ENCODE measurements around the gene BEND3. TPM values are rescaled to one million over a fixed set of nuclear protein-coding genes. Genes with fewer than 3 reads are reported as not detected.
"Not testable (repeated sequence)": the region's sequence is repeated elsewhere in the genome, so short reads cannot be mapped to it uniquely, and the experiment has no call there.

The BEND3 gene
- total RNA-seq, 1 experiment from 2014 or later: 2.6 TPM

DNA sequence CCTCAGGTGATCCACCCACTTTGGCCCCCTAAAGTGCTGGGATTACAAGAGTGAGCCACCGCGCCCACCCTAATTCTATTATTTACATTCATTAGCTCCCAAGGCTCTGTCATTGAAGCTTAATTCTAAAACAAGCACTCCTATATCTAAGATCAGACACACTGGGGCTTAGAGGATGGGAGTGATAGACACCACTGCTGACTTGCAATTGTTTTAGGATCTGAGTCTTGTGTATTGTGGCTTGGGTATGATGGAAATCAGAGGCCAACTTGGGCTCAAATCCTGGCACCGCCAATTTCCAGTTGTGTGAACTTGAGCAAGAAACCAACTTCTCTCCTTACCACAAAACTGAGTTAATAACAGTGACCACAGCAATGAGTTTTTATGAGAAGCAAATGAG lies 52.6 kb downstream of the BEND3 start:
- in situ Hi-C loops (cut with HindIII; ENCODE audit: low pct_unique_long_range_greater_than_20kb, low sequenced_read_pairs): no loop called here

DNA sequence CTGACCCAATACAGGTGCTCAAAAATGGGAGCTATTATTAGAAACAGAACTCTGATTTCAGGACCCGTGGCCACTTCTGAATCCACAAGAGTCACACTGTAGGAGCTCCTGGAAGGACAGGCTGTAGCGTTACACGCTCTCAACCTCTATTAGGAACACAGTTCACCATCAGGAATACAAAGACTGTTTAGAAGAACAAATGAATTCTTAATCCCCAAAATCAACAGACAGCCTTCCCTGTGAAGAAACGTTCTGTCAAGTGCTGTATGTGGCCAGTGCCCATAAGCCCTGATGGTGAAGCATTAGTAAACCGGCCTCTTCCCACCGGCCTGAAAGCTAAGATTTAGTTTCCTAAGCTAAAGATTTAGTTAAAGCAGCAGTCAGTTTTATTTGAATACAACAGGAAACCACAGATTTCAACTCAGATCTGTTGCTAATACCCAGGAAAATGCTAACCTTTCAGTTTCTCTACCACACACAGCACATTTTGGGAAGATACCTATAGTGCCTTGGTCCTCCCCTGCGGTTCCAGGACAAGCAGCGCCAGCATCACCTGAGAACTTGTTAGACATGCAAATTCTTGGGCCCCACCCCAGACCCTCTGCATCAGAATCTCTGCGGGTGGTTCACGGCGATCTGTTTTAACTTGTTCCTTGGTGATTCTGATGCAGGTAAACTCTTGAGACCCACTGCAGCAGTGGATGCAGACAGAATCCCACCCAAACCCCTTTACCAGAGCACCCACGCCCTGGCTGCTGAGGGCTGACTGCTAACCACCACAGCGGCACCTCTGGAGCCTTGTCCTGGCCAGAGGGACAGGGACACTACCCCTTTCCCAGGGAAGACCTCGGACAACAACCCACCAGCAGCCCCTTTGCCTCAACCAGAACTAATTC lies 53.9 kb downstream of the BEND3 start:
- in situ Hi-C loops (cut with HindIII; ENCODE audit: low pct_unique_long_range_greater_than_20kb, low sequenced_read_pairs): no loop called here
- DNase-seq (ENCODE audit: low read depth): no peak

More for the DNA sequence above, 52.6 kb downstream of the BEND3 start:
- DNase-seq (ENCODE audit: low read depth): no peak

DNA sequence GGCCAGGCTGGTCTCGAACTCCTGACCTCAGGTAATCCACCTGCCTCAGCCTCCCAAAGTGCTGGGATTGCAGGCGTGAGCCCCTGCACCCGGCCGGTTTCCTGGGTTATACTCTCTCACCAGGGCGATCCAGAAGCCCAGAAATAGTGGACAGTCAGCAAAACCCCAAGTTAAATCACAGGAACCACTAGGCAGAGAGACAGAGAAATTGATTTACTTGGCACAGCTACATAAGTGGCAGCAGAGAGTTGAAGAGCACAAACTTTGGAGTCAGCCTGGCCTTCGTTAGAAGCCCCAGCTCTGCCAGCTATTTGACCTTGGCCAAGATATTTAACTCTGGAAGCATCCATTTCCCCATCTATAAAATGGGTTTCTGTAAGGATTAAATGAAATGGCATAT lies 54.6 kb downstream of the BEND3 start:
- in situ Hi-C loops (cut with HindIII; ENCODE audit: low pct_unique_long_range_greater_than_20kb, low sequenced_read_pairs): no loop called here
- no peak for DNase-seq (ENCODE audit: low read depth)

DNA sequence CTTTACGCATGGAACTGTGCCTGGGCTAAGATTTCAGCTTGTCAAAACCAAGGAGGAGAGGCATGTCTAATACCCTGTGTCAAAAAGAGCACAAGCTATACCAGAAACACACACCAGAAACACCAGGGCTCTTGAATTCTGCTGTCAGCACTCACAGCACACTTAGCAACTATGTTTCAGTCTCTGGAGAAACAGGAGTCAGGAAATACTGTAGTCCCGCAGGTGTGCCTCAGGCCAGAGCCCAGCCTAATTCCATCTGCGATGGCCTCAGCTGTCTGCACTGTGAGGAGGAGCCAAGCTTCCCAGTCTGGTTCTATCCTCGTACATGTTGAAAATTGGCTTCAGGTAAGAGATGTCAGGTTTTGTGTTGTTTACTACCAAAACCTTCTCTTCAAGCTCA lies 55.7 kb downstream of the BEND3 start:
- DNase-seq (ENCODE audit: low read depth): no peak
- in situ Hi-C loops (cut with HindIII; ENCODE audit: low pct_unique_long_range_greater_than_20kb, low sequenced_read_pairs): no loop called here

DNA sequence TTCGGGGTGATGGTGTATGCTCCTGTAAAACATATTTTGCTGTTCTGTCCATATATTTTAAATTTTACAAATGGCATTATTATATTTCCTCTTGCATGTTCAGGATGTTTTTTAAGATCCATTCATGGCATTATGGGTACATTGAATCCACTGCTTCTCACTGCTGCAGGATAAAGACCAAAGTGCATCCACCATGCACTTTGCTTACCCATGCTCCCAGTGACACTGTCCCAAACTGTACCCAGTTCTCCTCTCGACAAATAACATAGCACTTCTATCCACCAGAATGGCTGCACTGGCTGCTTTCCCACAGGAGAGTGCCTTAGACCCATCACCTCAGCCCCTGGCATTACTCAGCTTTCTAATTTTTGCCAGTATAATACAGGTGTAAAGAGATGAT lies 57.6 kb downstream of the BEND3 start:
- in situ Hi-C loops (cut with HindIII; ENCODE audit: low pct_unique_long_range_greater_than_20kb, low sequenced_read_pairs): no loop called here
- no peak for DNase-seq (ENCODE audit: low read depth)

DNA sequence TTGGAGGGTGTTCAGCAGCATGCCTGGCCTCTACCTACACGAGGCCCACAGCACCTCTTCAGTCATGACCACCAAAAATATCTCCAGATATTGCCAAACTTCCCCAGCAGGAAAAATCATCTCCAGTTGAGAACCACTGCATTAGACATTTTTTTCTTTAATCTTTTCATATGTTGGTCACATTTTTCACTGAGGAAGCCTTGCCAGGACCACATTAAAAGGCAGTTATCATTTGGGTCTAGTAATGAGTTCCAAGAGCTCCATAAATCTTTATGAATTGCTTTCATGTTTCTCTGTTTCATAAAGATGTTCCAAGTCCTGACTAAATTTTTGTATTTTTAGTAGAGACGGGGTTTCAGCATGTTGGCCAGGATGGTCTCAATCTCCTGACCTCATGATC lies 58.5 kb downstream of the BEND3 start:
- in situ Hi-C loops (cut with HindIII; ENCODE audit: low pct_unique_long_range_greater_than_20kb, low sequenced_read_pairs): no loop called here
- DNase-seq (ENCODE audit: low read depth): no peak

DNA sequence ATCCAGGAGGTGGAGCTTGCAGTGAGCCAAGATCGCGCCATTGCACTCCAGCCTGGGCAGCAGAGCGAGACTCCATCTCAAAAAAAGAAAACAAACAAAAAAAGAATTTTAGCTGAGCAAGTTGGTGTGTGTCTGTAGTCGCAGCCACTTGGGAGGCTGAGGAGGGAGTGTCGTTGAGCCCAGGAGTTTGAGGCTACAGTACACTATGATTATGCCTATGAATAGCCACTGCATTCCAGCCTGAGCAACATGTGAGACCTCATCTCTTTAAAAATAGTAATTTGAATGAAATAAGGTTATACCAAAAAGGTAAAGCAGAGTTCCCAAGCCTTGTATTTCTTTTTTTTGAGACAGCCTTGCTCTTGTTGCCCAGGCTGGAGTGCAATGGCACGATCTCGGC lies 67.5 kb downstream of the BEND3 start:
- in situ Hi-C loops (cut with HindIII; ENCODE audit: low pct_unique_long_range_greater_than_20kb, low sequenced_read_pairs): no loop called here

DNA sequence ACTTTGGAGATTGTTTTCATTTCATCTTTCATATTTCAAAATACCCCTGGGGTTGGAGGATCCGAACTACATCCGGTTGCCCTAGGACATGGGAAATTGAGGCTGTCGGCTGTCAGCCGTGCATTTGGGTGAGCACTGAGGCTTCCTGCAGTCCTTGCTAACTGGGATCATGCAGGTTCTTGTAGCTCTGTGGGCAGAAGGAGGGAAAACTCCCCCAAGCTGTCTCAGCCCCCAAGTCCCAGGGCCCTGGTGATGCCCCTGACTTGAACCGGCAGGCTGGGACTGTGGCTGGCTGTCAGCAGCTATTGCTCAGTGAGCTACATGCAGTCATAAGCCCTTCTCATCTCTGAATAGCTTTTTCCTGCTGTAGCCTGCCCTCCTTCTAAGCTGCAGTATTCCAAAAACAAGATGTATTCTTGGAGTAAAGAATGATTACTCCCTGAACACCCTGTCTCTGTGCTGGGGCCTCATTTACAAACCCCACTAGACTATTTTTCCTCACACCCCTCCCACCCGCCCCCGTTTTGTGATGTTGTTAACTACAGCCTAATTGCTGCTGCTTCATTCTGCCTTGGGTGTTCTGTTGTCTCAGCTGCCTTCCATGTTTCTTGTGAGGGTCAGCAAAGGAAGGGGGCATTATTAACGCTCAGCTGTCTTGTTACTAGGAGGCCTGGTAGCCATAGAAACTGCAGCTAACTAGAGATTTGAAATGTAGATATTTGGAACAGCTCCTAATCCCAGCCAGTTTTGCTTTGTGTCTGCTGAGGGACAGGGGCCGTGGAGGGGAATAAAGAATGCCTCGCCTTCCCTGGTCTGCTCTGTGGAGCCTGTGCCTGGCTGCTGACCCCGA lies 69.3 kb downstream of the BEND3 start:
- DNase-seq (ENCODE audit: low read depth): no peak
- in situ Hi-C loops (cut with HindIII; ENCODE audit: low pct_unique_long_range_greater_than_20kb, low sequenced_read_pairs): no loop called here

More for the DNA sequence above, 67.5 kb downstream of the BEND3 start:
- no peak for DNase-seq (ENCODE audit: low read depth)

DNA sequence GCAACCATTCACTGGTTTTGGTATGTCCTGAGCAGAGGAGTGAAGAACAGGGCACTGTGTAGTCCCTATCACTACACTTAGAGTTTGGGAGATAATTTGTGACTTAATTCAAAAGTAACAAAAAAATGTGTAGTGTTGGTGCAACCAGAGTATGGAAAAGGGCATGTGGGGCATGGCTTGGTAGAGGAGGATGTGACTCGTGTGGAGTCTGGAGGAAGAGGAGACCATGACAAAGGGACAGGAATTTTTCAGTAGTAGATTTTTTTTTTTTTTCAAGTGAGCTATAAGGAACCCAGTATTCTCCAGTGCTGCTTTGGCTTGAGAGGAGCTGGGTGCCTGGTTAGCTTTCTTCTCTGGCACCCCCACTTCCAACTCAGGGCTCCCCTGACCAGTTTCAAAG lies 82.2 kb downstream of the BEND3 start:
- in situ Hi-C loops (cut with HindIII; ENCODE audit: low pct_unique_long_range_greater_than_20kb, low sequenced_read_pairs): no loop called here
- no peak for DNase-seq (ENCODE audit: low read depth)

DNA sequence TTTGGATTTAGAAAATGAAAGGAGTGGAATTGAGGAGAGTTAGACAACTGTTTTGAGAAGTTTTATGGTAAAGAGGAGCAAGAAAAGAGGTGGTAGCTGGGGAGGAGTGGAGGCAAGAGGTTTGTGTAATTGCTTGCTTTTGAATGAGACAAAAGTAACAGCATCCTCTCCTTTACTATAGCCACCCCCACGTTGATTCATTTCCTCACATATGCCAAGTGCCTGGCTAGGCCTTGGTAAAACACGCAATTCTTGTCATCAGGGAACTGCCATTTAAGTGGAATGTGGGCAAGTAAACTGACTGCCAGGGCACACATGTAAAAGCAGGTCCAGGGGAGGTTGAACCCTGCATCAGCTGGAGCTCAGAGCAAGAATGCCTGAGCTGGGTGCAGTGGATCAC lies 83.3 kb downstream of the BEND3 start:
- in situ Hi-C loops (cut with HindIII; ENCODE audit: low pct_unique_long_range_greater_than_20kb, low sequenced_read_pairs): no loop called here
- no peak for DNase-seq (ENCODE audit: low read depth)

DNA sequence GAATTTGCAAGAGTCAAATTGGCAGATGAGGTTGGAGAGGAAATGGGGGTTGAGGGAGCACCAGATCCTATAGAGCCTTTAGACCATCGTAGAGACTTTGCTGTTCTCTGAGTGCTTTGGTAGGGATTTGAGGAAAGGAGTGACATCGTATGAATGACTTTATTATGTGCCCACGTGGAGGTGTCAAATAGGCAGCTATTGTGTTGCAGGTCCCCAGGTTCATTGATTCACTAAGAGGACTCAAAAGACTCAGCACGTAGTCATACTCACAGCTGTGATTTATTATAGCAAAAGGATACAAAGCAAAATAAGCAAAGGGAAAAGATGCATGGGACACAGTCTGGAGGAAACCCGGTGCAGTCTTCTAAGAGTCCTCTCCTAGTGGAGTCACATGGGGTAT lies 85.2 kb downstream of the BEND3 start:
- in situ Hi-C loops (cut with HindIII; ENCODE audit: low pct_unique_long_range_greater_than_20kb, low sequenced_read_pairs): no loop called here
- no peak for DNase-seq (ENCODE audit: low read depth)

DNA sequence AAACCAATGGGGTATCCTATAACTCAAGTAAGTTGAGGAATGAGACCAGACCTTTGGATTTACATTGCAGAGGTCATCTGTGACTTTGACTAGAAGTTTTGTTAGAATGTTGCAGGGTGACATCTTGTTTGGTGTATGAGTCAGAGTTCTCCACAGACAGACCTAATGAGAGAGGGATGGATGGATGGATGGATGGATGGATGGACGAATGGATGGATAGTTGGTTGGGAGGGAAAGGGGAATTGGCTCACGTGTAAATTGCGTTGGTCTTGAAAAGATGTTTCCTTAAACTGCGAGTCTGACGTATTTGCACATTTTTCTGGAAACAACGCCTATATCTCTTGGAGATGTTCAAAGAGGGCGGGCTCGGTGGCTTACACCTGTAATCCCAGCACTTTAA lies 88.3 kb downstream of the BEND3 start:
- in situ Hi-C loops (cut with HindIII; ENCODE audit: low pct_unique_long_range_greater_than_20kb, low sequenced_read_pairs): no loop called here
- no peak for DNase-seq (ENCODE audit: low read depth)

DNA sequence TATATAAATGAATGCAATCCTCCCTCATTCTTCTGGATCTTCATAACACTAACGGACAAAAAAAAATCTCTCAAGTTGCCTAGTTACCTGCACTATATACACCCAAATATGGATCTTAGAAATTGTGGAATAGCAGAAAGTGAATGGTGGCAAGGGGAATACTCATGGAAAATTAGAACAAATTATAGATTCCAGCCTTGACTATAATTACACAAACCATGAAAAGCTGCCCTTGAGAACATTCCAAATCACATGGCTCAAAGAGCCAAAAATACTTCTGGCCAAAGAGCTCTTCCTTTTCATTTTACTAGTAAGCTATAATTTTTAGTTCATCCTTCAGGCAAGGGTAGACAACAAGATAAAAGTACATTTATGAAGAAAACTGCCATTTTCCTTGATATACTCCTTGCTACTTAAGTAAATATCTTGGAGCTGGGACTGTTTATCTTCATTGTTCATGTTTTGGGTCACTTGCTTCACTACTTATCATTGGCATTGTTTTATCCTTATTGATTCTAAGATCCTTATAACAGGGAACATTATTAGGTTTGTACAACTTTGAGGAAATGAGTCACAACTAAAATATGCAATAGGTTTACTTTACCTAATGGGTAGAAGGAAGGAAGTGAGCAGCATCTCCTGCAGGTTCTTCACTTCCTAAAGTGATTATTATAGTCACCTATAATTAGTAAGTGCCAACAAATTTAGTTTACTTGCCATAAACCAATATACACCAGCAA lies 93.7 kb downstream of the BEND3 start:
- in situ Hi-C loops (cut with HindIII; ENCODE audit: low pct_unique_long_range_greater_than_20kb, low sequenced_read_pairs): no loop called here
- no peak for DNase-seq (ENCODE audit: low read depth)

DNA sequence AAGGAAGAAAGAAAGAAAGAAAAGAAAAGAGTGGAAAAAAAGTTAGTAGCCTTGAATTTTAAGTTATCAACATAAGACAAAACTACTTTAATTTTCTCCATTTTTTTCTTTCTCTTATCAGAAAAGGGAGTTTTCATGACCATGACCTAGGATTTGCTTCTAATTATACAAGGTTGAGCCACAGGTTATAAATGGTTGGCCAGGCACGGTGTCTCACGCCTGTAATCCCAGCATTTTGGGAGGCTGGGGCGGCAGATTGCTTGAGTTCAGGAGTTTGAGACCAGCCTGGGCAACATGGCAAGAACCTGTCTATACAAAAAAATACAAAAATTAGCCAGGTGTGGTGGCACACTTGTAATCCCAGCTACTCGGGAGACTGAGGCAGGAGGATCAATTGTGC lies 95.1 kb downstream of the BEND3 start:
- in situ Hi-C loops (cut with HindIII; ENCODE audit: low pct_unique_long_range_greater_than_20kb, low sequenced_read_pairs): no loop called here
- DNase-seq (ENCODE audit: low read depth): no peak

DNA sequence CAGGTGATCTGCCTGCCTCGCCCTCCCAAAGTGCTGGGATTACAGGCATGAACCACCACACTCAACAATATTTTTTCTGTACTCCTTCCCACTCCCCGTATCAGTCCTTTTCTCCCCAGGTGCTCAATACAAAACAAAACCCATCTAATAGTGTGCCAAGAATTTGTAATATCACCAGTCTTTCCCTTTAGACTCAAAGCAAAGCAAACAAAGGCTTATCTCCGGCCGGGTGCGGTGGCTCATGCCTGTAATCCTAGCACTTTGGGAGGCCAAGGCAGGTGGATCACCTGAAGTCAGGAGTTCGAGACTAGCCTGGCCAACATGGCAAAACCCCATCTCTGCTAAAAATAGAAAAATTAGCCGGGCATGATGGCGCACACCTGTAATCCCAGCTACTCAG lies 95.7 kb downstream of the BEND3 start:
- DNase-seq (ENCODE audit: low read depth); in situ Hi-C loops (cut with HindIII; ENCODE audit: low pct_unique_long_range_greater_than_20kb, low sequenced_read_pairs): not testable (repeated sequence)

DNA sequence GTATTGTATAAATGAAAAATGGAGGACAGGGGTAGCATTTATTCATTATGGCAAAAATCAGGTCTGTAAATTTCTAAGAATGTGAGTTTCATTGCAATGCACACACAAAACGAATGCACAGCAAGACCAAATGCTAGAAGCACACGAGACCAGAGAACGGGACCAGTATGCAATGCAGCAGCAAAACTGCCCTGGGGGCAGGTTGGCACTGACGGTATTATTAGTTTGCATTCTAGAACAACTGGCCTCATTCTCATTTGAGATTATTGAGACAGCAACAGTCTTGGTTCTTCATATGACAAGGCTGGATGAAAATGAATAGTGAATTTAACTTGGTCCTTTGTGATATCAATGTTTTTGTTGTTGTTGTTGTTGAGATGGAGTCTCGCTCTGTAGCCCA lies 96.3 kb downstream of the BEND3 start:
- in situ Hi-C loops (cut with HindIII; ENCODE audit: low pct_unique_long_range_greater_than_20kb, low sequenced_read_pairs): no loop called here
- no peak for DNase-seq (ENCODE audit: low read depth)
